Uterus (tissue), 2 donors: ENCODE measurements around the gene MBTPS2.

Source experiments
- CTCF ChIP-seq, 4 experiments: fragments of 200-600 bp in 2 of 4; fragments of 450-650 bp in 2 of 4; sonication (generic) in 2 of 4; IDR thresholded peaks; one replicate each; pipeline ENCODE4 v1.5.1; 2016 to 2019; ENCODE audit warnings: antibody characterized with exemption in 4 of 4, mild to moderate bottlenecking in 2 of 4, moderate library complexity in 1 of 4
- POLR2A ChIP-seq, 2 donors: fragments of 450-650 bp; IDR thresholded peaks; one replicate each; pipeline ENCODE4 v1.6.1; 2016; ENCODE audit warnings: antibody characterized with exemption in 2 of 2, mild to moderate bottlenecking in 1 of 2, moderate library complexity in 1 of 2

GRCh38 chrX:21831496-21831895 lies 7.9 kb upstream of the MBTPS2 start:
- TF ChIP-seq POLR2A (IDR thresholded peaks at IDR 0.05) (no peak), CTCF (IDR thresholded peaks at IDR 0.05) (no peak)
